HCT116 (cell line): ENCODE measurements around the gene ERAL1.

Source experiments
- CEBPB ChIP-seq: IDR thresholded peaks from 2 replicates; pipeline ENCODE4 v1.6.1; 2012; ENCODE audit warnings: low read depth
- CTCF ChIP-seq, 3 experiments: fragments of 200-600 bp in 1 of 3; sonication (generic) in 1 of 3; IDR thresholded peaks in 2 of 3; conservative IDR thresholded peaks in 1 of 3; 2 replicates each; pipeline ENCODE4 v1.5.1; 2012 to 2017; ENCODE audit warnings: low read depth in 2 of 3, low read length in 2 of 3, antibody characterized with exemption in 1 of 3, borderline replicate concordance in 1 of 3, control low read depth in 1 of 3, mild to moderate bottlenecking in 1 of 3, mixed read lengths in 1 of 3, mixed run types in 1 of 3, moderate library complexity in 1 of 3; ENCODE audit not compliant: insufficient read depth in 1 of 3
- EZH2phosphoT487 ChIP-seq: fragments of 200-600 bp; IDR thresholded peaks from 2 replicates; pipeline ENCODE4 v1.6.1; 2018; ENCODE audit warnings: antibody characterized with exemption, borderline replicate concordance
- JUND ChIP-seq: IDR thresholded peaks from 2 replicates; pipeline ENCODE4 v1.6.1; 2012
- MAX ChIP-seq: IDR thresholded peaks from 2 replicates; pipeline ENCODE4 v1.6.1; 2012
- POLR2A ChIP-seq: IDR thresholded peaks from 2 replicates; pipeline ENCODE4 v1.7.0; 2011; ENCODE audit warnings: borderline replicate concordance; ENCODE audit not compliant: insufficient read depth, insufficient read length; ENCODE audit errors: extremely low read depth
- POLR2AphosphoS5 ChIP-seq: IDR thresholded peaks from 2 replicates; pipeline ENCODE4 v1.6.1; 2011; ENCODE audit warnings: mild to moderate bottlenecking, low read depth, low read length, moderate library complexity
- SIN3A ChIP-seq: IDR thresholded peaks from 2 replicates; pipeline ENCODE4 v1.6.1; 2012; ENCODE audit warnings: low read depth
- SP1 ChIP-seq: IDR thresholded peaks from 2 replicates; pipeline ENCODE4 v1.6.1; 2012; ENCODE audit warnings: low read depth
- TCF7L2 ChIP-seq: IDR thresholded peaks from 2 replicates; pipeline ENCODE4 v1.7.0; 2011; ENCODE audit warnings: borderline replicate concordance, inconsistent platforms; ENCODE audit not compliant: insufficient read depth, insufficient read length; ENCODE audit errors: extremely low read depth
- ZBTB33 ChIP-seq: IDR thresholded peaks from 2 replicates; pipeline ENCODE4 v1.6.1; 2011; ENCODE audit warnings: mild to moderate bottlenecking, low read length, moderate library complexity; ENCODE audit not compliant: insufficient replicate concordance; ENCODE audit errors: extremely low read depth
- ZNF274 ChIP-seq: fragments of 200-500 bp; sonication (Bioruptor generic); IDR thresholded peaks from 2 replicates; pipeline ENCODE4 v1.6.1; 2014; ENCODE audit warnings: mild to moderate bottlenecking, low read depth, low read length, inconsistent platforms

GRCh38 chr17:28816540-28816939, 38.3 kb upstream of the ERAL1 start:
- TF ChIP-seq POLR2AphosphoS5 (no peak), POLR2A (no peak), MAX (no peak), CTCF (IDR thresholded peaks at IDR 0.05 in 2 of 3, conservative IDR thresholded peaks at IDR 0.05 in 1 of 3; ENCODE audit: borderline replicate concordance in 1 of 3, insufficient read depth in 1 of 3, low read depth in 2 of 3, low read length in 2 of 3) (no peak), SP1 (no peak), EZH2phosphoT487 (no peak), CEBPB (no peak), ZBTB33 (no peak), JUND (no peak), SIN3A (no peak), TCF7L2 (no peak), ZNF274 (no peak)
